NCI-H146 treated with DMSO at 0.1 percent for 48 hours (cell line): ENCODE results near the gene KRTAP4-11.
"Not testable (repeated sequence)": the region's sequence is repeated elsewhere in the genome, so short reads cannot be mapped to it uniquely, and the experiment has no call there.

Experiments
- DNase-seq: peaks from one replicate; lab custom pipeline; 2025; ENCODE audit not compliant: unreplicated experiment; lab: John Stamatoyannopoulos, UW

The KRTAP4-11 gene

DNA sequence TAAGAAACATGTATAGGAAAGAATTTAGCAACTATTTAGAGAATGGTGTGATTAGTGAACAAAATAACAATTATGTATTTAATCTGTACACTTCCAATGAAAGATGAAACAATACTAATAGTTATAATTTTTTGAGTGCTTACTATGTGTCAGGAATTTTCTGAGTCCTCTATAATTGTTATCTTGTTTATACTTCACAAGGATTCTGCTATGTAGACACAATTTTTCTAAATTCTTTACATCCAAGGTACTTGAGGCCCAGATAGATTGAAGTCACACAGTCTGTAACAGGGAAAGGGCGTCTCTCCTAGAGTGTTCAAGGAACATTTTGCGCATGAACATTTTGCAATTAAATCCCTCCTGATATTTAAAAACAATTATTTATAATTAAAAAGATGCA is 6.9 kb upstream of the KRTAP4-11 start:
- DNase-seq: no peak

DNA sequence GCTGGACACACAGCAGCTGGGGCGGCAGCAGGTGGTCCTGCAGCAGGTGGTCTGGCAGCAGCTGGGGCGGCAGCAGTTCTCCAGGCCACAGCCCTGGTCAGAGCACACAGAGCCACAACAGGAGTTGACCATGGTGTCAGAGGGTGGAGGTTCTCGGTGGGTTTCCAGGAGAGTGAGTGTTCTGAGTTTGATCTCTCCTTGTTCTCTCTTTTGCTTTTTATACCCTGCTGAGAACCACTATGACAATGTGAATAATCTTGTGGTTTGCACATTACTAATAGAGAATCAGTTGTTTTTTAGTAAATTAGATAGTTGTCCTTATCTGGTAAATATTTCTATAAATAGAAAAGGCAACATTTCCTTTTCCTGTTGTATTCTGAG is 5.8 kb upstream of the KRTAP4-11 start, which contains the start of gene KRTAP4-12:
Gene KRTAP4-12 (minus strand): TSS at position 192 of the 381 bp plus-strand sequence. CDS start 60 bp downstream, at position 132.
- not testable (repeated sequence) for DNase-seq

DNA sequence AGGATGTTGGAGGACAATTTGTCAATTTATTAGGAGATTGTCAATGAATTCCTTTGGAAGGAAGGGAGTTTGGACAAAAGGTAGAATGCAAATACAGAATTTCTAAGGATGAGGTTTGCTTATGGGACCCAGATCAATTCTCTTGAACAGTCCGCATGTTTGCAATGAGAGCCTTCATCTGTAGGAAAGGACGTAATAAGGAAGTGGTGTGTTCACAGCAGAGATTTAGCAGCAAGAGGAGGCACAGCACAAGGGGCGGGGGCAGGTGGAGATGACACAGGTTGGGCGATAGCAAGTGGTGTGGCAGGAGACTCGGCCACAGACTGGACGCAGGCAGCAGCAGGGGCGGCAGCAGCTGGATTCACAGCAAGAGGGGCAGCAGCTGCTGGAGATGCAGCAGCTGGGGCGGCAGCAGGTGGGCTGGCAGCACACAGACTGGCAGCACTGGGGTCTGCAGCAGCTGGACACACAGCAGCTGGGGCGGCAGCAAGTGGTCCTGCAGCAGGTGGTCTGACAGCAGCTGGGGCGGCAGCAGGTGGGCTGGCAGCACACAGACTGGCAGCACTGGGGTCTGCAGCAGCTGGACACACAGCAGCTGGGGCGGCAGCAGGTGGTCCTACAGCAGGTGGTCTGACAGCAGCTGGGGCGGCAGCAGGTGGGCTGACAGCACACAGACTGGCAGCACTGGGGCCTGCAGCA is 5.3 kb upstream of the KRTAP4-11 start:
- not testable (repeated sequence) for DNase-seq

DNA sequence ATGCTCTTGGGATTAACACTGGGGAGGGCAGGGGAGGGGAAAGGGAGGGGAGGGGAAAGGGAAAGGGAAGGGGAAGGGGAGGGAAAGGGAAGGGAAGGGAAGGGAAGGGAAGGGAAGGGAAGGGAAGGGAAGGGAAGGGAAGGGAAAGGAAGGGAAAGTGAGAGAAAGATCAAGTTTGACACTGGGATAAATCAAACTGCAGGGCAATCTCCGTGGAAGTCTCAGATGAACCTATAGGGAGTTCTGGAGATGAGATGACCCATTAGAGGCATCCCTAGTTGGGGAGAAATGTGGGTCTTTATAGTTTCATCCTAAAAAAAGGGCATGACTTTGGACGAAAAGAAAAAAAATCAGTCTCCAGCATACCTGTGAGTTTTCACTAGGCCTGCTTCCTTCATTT is 3.6 kb upstream of the KRTAP4-11 start:
- DNase-seq: no peak

DNA sequence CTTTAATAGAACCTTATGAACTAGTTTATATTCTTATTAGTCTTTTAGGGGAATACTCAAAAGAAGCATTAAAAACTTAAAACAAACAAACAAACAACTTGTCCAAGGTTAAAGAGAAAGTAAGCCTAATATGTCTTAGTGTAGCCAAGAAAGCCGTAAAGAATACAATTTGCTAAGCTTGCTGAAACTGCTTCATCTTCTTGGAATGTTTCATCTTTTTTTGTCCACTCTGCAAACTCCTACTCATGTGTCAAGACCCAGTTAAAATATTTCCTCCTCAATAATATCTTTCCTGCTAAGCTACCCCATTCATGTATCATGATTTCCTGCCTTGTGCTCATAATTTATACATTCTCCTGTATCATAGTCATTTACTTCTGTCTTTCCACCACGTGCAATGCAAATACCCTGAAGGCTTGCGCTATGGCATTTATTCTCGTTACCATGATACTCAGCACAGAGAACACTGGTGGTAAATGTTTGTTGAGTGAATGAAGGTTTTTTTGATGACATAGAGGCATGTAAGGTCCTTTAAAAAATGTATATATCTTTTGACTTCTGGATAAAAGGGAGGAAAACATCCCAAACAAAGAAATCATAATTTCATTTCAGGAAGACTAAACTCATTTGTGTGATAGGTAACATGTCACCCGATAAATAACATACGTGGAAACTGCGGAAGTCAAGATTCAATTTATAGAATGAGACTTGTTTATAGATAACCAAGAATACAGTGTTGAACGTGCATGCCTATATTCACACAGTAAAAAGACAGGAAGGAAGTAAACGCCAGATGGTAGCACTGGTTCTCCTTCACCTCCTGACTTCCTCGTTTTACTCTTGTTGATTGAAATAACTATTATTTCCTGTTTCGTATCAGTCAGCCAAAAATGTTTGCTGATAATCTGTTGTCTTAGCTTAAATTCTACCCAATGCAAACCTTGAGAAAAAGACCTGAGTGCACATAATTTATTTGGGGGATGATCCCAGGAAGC is 1.8 kb upstream of the KRTAP4-11 start:
- DNase-seq: not testable (repeated sequence)

DNA sequence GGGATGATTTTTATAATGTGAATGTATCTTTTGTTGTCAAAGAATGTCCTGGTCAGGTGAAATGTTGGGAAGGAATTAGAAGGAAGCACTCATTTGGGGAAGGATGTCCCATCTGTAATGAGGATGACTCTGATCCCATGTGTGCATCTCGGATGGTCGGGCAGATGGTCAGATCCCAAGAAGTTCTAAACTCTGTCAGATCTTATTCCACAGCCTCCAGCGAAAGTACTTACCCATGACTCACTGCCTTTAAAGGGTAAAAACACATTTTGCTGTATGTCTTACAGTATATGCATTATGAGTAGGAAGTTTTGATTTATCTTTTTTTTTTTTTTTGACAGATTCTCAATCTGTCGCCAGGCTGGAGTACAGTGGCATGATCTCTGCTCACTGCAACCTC is 548 bp upstream of the KRTAP4-11 start:
- no peak for DNase-seq

DNA sequence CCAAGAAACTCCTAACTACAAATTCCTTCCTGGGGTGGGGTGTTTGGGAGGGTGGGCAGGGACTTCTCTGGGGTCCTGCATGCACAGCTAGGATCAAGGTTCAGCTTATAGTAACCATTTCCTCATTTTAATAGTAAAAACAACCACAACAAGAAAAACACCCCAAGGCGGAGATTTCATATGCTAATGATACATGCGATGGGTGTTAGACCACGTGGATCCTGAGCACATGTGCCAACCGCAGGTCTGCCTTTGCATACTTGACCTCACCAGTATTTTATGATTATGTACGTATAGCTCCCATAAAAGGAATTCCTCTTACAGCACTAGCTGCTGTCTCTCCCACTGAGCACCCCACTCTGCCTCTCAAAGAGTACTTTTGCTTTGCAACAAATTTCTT is 1.9 kb downstream of the KRTAP4-11 start:
- DNase-seq: no peak

DNA sequence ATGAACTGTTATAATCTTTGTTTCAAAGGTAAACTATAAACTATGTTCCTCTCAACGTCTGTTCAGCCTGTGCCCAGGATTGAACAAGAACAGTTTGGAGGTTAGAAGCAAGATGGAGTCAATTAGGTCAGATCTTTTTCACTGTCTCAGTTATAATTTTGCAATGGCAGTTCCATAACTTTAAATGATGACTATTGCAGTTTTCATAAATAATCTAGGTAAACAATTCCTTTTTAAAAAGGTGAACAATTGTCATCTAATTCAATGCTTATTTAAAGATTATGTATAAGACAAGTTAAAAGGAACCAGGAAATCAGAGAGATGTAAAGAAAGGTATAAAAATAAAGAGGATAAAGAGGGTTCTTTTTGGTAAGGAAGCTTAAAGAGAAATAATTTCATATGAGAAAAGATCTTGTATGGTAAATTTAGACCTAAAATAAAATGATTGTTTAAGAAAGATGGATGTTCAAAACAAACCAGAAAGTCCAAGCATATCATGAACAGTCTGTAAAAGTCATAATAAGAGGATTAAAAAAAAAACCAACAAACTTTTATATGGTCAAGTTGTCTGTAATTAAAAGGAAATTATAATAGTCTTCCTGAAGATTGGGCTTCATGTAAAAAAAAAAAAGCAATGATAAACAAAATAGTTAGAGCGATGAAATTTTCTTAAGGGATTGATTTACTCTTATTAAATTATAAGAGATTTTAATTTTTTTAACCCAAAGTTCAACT is 6.9 kb downstream of the KRTAP4-11 start:
- no peak for DNase-seq

DNA sequence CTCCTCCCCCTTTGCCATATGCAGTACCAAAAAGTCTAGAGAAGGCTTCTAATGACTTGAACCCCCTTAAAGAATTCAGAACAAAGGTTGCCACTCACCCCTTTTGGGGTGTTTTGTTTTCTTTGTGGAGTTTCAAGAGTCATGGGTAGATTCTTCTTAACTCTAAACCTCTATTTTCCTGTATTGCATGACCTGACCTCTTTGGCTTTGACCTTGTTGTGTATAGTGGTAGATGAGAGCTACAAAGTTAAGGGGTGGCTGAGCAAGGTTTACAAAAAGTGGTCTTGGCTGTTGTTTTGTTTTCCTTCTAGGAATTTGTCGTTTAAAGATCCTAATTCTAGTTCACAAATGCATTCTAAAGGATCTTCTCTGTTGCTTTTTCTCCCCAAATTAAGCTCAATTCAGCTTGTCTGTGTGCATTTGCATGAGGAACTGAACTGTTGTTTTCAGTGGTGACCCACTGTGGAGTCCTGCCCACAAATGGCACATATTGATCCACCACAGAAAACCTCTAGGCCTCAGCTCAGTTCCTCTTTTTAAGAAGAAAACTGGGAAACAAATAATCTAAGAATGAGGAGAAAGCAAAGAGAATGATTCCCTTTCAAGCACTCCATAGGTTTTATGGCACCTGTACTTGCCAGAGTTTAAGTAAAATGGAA is 9.3 kb downstream of the KRTAP4-11 start:
- DNase-seq: not testable (repeated sequence)

DNA sequence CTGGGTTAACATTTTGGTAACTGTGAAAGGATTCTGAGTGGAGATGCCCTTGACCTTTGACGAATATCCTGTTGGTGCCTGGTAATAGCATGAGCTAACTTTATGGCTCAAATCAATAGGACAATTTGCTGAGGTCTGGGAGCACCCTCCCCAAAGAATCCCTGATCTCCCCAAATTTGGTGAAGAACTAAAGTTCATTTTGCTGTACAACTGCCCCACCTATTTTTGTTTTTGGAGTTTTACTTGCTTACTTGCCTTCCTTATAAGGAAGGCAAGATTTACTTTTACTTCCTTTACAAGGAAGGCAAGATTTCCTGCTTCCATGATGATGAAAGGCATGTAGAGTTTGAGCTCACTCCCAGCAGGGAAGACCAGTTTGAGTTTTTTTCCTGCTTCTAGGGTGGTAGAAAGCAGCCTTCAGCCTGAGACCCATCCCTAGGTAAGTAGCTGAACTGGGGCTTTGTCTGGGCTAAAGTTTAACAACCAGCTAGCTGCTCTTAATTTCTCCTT is 10.2 kb downstream of the KRTAP4-11 start:
- DNase-seq: no peak

DNA sequence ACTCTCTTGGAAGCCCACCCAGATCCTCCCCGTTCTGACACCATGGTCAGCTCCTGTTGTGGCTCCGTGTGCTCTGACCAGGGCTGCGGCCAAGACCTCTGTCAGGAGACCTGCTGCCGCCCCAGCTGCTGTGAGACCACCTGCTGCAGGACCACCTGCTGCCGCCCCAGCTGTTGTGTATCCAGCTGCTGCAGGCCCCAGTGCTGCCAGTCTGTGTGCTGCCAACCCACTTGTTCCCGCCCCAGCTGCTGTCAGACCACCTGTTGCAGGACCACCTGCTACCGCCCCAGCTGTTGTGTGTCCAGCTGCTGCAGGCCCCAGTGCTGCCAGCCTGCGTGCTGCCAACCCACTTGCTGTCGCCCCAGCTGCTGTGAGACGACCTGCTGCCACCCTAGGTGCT is 12.8 kb downstream of the KRTAP4-11 start, which contains the start of gene KRTAP4-9:
Gene KRTAP4-9 (plus strand): TSS at position 43 of the 400 bp plus-strand sequence. CDS start 0 bp downstream, at position 43.
- not testable (repeated sequence) for DNase-seq

DNA sequence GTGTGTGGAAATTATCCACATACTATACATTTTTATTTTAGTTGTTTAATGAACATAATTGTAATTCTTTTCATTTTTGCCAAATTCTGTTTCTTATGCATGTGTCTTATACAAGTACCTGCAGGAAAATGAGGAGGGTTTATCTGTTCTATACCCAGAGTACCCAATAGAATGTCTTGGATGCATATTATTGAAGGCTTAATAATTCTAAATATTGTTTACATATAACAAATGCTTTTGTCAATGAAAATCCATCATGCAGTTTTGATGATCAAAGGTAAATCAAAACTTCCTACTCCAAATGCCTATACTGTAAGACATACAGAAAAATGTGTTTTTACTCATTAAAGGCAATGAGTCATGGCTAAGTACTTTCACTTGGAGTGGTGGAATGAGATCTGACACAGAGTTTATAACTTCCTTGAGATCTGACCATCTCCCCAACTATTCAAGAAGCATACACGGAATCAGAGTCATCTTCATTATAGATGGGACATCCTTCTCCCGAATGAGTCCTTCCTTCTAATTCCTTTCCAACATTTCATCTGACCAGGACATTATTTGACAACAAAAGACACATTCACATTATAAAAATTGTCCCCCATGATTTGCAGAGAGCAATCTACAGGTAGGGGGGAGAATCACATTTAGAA is 13.7 kb downstream of the KRTAP4-11 start:
- DNase-seq: not testable (repeated sequence)

DNA sequence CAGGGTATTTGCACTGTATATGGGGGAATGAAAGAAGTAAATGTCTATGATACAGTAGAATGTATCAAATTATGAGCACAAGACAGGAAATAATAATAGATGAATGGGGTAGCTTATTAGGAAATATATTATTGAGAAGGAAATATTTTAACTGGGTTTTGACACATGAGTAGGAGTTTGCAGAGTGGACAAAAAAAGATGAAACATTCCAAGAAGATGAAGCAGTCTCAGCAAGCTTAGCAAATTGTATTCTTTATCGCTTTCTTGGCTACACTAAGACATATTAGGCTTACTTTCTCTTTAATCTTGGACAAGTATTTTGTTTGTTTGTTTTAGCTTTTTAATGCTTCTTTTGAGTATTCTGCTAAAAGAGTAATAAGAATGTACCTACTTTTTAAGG is 14.3 kb downstream of the KRTAP4-11 start:
- no peak for DNase-seq

DNA sequence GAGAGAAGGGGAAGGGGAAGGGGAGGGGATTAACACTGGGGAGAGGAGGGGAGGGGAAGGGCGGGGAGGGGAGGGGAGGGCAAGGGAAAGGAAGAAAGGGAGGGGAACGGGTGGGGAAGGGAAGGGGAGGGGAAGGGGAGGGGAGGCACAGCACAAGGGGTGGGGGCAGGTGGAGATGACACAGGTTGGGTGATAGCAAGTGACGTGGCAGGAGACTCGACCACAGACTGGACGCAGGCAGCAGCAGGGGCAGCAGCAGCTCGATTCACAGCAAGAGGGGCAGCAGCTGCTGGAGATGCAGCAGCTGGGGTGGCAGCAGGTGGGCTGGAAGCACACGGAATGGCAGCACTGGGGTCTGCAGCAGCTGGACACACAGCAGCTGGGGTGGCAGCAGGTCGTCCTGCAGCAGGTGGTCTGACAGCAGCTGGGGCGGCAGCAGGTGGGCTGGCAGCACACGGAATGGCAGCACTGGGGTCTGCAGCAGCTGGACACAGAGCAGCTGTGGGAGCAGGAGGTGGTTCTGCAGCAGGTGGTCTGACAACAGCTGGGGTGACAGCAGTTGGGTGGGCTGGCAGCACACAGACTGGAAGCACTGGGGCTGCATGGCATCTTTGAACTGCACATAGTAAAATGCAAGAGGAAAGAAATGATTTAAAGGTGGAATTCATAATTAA is 16.4 kb downstream of the KRTAP4-11 start, which contains the start of gene KRTAP4-16:
Gene KRTAP4-16 (minus strand): TSS at position 624 of the 674 bp plus-strand sequence. CDS start 0 bp downstream, at position 624.
- no peak for DNase-seq

DNA sequence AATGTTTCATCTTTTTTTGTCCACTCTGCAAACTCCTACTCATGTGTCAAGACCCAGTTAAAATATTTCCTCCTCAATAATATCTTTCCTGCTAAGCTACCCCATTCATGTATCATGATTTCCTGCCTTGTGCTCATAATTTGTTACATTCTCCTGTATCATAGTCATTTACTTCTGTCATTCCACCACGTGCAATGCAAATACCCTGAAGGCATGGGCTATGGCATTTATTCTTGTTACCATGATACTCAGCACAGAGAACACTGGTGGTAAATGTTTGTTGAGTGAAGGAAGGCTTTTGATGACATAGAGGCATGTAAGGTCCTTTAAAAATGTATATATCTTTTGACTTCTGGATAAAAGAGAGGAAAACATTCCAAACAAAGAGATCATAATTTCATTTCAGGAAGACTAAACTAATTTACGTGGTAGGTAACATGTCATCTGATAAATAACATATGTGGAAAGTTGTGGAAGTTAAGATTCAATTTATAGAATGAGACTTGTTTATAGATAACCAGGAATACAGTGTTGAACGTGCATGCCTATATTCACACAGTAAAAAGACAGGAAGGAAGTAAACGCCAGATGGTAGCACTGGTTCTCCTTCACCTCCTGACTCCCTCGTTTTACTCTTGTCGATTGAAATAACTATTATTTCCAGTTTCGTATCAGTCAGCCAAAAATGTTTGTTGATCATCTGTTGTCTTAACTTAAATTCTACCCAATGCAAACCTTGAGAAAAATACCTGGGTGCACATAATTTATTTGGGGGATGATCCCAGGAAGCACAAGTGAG is 18.3 kb downstream of the KRTAP4-11 start:
- not testable (repeated sequence) for DNase-seq

DNA sequence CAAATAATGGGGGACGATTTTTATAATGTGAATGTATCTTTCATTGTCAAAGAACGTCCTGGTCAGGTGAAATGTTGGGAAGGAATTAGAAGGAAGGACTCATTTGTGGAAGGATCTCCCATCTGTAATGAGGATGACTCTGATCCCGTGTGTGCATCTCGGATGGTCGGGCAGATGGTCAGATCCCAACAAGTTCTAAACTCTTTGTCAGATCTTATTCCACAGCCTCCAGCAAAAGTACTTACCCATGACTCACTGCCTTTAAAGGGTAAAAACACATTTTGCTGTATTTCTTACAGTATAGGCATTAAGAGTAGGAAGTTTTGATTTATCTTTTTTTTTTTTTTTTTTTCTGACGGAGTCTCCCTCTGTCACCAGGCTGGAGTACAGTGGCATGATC is 19.7 kb downstream of the KRTAP4-11 start:
- DNase-seq: no peak

DNA sequence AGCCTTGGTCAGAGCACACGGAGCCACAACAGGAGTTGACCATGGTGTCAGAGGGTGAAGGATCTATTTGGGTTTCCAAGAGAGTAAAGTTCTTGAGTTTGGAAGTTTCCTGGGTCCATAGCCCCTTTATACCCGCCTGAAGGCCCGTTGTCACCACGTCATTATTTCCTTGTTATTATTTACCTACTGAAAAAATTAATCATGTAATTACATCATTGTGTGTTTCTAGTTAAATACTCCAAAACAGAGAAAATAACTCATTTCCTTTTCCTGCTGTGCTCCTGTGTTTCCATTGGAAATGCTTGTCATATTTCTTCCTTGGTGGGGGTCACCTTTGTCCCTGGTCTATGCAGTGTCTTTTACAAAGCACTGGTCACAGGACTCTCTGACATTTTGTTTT is 20.1 kb downstream of the KRTAP4-11 start, which contains the start of gene KRTAP4-8:
Gene KRTAP4-8 (minus strand): TSS at position 101 of the 400 bp plus-strand sequence. CDS start 58 bp downstream, at position 43.
- DNase-seq: no peak

DNA sequence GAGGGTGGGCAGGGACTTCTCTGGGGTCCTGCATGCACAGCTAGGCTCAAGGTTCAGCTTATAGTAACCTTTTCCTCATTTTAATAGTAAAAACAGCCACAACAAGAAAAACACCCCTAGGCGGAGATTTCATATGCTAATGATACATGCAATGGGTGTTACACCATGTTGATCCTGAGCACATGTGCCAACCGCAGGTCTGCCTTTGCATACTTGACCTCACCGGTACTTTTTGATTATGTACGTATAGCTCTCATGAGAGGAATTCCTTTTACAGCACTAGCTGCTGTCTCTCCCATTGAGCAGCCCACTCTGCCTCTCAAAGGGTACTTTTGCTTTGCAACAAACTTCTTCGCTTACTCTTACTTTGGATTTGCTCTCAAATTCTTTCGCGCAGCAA is 22.1 kb downstream of the KRTAP4-11 start:
- DNase-seq: no peak
